NCI-H1092 treated with DMSO at 0.1 percent for 48 hours (cell line): Measurements from ENCODE around the gene TEAD1.

Experiments
- DNase-seq: peaks from one replicate; lab custom pipeline; 2025; lab: John Stamatoyannopoulos, UW

The TEAD1 gene

GRCh38 chr11:12789596-12790215, 115.5 kb downstream of the TEAD1 start:
- no peak for DNase-seq

DNA sequence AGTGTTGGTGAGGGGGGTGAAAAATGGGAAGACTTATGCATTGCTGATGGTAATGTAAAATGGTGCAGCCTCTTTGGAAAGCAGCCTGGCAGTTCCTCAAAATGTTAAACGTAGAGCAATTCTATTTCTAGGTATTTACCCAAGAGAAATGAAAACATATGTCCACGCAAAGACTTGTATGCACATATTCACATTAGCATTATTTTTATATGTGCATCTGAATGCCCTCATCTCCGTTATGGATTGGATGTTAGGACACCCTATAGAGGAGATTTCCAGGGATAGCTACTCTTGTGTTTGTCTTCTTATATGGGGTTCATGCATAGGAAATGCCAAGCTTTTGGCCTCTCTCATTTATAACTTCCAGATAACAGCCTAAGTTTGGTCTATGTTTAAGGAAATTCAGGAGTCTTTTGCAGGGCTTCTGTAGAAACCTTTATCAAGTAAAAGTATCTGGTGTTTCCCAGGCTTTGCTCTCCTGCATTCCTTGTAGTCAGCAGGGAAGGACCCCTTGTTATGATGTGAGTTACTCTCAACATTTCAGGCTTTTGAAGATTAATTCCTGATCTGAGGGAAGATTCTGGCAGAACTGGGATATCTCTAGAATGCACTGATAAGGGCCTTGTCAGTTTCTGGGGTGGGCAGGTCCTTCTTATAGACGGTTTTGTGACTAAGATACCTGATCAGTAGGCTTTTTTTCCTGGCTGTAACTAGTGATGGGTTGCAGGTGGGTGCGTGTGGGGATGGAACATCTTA, 116.8 kb downstream of the TEAD1 start:
- no peak for DNase-seq

DNA sequence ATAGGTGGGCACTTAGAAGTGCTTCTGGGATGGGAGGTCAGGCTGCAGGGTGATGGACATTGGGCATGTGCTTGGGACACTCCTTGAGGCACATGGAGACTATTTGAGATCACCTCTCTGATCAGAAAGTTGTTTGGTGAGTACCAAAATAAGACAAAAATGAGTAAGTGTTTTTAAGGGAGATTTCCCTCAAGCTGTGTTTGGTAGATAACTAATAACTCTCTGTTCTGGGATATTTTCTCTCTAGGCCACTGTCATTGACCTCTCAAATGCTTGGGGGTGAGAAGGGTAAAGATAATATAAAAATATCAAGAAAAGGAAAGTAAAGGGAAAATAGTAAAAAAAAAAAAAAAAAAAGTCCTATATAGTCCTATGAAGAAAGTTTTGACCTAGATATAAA, 117.8 kb downstream of the TEAD1 start:
- no peak for DNase-seq

DNA sequence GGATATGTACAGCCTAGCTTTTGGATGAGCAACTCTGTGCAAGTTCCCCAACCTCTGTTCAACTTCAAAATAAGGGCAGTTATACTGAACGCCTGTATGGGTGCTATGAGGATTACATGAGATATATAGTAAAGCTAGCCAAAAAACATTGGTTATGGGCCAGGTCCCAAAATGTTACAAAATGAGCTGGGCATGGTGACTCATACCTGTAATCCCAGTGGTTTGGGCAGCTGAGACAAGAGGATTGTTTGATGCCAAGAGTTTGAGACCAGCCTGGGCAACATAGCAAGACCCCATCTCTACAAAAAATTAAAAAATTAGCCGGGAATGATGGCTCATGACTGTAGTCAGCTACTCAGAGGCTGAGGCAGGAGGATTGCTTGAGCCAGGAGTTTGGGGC, 118.4 kb downstream of the TEAD1 start:
- no peak for DNase-seq

GRCh38 chr11:12793065-12793464, 118.8 kb downstream of the TEAD1 start:
- DNase-seq = no peak

DNA sequence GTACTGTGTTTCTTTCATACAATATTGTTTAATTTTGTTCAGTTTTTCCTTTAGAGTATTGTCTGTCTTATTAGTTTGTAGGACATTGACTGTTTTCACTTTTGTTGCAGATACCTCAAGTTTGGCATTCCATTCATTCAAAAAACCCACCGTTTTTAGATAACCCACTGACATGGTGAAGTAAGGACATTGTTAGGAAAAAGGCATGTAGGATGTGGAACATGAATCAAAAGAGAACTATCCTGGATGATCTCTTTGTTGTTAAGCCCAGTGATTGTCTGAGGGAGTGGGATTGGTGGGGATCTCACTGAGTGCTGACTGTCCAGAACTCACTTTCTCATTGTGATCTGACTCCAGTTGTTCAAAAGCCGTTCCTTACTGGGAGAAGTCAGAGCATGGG, 119.3 kb downstream of the TEAD1 start:
- DNase-seq = no peak

DNA sequence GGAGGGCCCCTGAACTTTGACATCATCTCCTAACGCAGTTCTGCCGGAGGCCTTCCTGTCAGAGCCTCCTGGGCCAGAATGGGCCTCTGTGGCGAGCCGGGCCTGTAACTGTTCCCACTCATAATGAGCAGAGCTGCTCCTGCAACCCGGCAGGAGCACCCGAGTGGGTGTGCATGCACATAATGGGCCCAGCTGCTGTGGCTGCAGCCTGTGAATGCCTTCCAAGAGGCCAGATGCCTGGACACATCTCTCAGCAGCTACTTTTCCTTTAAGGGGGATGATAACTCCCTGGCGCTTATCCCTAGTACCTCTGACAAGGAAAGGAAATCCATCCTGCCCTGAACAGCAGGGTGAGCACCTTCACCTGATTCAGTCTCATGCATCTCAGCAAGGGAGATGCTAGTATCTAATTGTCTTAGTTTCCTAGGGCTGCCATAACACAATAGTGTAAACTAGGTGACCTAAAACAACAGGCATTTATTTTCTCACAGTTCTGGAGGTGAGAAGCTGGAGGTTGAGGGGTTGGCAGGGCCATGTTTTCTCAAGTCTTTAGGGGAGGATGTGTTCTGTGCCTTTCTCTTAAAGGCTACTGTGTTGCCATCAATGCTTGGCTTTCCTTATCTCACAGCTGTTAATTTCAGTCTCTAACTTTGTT, 120.5 kb downstream of the TEAD1 start:
- no peak for DNase-seq

DNA sequence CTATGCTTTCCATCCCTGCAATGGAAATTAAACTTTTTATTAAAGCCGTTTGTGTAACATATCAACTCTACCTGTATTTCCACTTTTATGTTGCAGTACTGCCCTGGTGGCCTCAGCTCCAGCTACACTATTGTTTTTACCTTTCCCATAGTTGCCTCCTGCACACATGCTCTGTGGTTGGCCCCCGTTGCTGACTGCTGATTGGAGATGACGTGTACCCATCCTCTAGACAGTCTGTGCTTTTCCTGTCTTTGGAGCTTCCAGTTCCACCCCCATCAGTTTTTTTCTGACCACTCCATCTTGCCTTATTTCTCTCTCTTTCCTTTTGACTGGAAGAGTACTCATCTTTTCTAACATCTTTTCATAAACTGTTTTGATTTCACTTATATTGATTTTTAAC, 123.8 kb downstream of the TEAD1 start:
- DNase-seq = no peak

DNA sequence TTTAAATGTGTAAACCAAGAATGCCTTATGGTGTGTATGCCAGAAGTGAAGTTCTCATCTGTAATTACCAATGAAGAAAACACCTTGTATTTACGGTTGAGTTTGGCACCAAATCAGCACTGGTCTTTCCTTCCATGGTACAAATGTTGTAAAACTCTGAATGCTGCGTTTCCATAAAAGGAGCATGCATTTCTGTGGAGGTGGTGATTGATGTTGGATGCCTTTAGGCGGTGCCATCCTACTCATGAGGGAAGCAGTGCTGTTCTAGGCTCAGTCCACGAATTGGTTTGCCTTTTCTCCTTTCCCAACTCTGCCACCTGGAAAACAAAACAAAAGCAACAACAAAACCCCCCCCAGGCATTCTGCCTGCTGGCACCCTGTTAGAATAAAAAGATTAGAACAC, 124.4 kb downstream of the TEAD1 start:
- no peak for DNase-seq

GRCh38 chr11:12799334-12799835, 125.2 kb downstream of the TEAD1 start:
- DNase-seq = peak; percentile 38

GRCh38 chr11:12800032-12800671, 125.9 kb downstream of the TEAD1 start:
- DNase-seq = peak; percentile 84

- DNase-seq = peak; percentile 42
These were observed 126.7 kb downstream of the TEAD1 start for GRCh38 chr11:12800871-12801270.

- DNase-seq = peak; percentile 33
These were observed 127.8 kb downstream of the TEAD1 start for GRCh38 chr11:12801976-12802375.

- DNase-seq = peak; percentile 100
These were observed 128.3 kb downstream of the TEAD1 start for GRCh38 chr11:12802418-12803085.

DNA sequence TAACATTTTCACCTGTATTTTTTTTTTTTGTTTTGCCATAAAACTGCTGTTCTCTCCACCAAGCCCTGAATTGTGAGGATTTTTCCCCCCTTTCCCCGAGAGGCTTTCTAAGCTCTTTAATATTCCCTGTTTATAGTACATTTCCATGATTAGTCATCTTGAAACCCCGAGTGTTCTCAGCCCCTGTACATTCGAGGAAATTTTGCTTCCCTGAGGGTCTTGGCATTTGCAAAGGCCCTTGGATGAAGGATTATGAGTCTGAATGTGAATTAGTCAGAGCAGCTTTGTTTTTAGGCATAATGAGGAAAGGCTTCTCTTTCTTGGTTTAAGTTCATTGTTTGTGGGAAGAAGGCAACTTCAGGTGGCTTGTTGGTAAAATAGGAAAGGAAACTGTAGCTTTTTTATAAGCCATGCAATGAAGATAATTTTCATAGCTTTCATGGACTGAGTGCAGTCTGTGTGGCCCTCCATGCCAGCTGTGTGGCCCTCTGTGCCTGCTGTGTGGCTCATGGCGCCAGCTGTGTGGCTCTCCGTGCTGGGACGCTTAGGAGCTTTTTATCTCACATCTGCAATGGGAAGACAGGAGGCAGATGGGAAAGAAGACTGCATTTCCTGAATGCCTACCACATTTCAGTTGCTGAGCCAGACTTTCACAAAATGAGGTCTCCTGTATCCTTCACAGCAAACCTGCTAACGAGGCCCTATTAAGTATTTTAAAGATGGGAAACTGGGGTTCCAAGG, 129.0 kb downstream of the TEAD1 start:
- DNase-seq = no peak

DNA sequence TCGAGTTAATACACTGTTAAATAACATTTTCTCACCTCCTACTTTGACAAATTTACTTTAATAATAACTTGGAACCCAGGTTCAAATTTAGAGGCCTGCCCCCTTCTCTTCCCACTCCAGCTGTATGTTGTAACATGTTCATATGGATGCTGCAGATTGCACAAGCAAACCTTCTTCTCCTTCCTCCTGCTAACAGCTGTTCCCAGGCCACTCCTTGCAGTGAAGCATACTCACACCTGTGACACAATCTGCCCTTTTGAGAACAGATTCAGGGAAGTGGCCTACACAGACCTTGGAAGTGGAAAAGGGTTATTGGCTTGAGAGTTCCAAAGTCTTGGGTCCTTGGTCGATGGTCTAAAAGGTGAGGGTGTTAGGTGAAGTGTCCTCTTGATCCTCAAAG, 131.9 kb downstream of the TEAD1 start:
- DNase-seq = no peak

DNA sequence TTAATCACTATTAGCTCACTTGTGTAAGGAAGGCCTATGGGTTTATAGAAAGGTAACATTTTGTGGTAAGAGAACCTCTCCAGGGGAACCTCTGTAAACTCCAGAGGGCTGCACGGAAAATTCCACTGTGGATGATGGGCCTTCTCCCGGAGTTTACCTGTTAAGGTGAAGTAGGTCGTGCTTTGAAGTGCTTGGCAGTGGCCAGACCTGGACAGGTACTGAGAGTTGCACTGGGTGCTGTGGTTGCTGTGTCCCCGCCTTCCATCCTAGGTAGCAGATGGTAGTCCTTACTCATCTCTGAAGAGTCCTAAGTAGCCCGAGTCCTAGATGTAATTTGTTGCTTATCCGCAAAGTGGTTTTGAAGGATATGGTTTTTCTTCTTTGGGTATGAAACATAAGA, 133.4 kb downstream of the TEAD1 start:
- no peak for DNase-seq

- no peak for DNase-seq
These were observed 134.3 kb downstream of the TEAD1 start for GRCh38 chr11:12808519-12808918.

- DNase-seq = no peak
These were observed 135.1 kb downstream of the TEAD1 start for GRCh38 chr11:12809364-12809763.

GRCh38 chr11:12809864-12810567, 135.8 kb downstream of the TEAD1 start:
- no peak for DNase-seq

DNA sequence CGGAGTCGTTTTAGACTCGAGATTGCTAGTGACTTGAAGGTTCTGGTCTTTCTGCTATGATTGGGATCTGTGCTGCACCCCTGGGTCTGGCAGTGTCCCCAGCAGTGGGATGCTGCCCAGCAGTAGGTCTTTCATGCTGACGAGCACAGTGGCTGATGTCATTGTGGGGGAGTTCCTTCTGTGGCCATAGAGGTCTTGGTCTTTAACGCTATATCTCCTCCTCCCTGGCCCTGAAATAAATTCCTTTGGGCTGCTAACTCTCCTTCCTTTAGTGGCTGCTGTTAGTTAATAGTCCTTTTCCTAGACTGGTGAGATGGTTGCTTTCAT, 136.3 kb downstream of the TEAD1 start:
- DNase-seq = no peak
